GM19099 (cell line): Measurements from ENCODE around the gene EPB41L1.

Source experiments
- POLR2A ChIP-seq: IDR thresholded peaks from 3 replicates; pipeline ENCODE4 v1.6.1; 2011; ENCODE audit warnings: low read depth; ENCODE audit not compliant: insufficient read length; ENCODE audit errors: extremely low read depth

The EPB41L1 gene

GRCh38 chr20:36275441-36276189 is 121.1 kb downstream of the EPB41L1 start:
- TF ChIP-seq POLR2A, result no peak

GRCh38 chr20:36277546-36277945 is 123.0 kb downstream of the EPB41L1 start:
- no peak for TF ChIP-seq POLR2A

- TF ChIP-seq POLR2A, result no peak
Observed at GRCh38 chr20:36279362-36279761, 124.8 kb downstream of the EPB41L1 start.

GRCh38 chr20:36279776-36280175 is 125.2 kb downstream of the EPB41L1 start:
- TF ChIP-seq POLR2A, result no peak

- no peak for TF ChIP-seq POLR2A
Observed at GRCh38 chr20:36281785-36282380, 127.3 kb downstream of the EPB41L1 start.
